A549 (cell line): ENCODE measurements around the gene SF3A1. TPM values are rescaled to one million over a fixed set of nuclear protein-coding genes. Genes with fewer than 3 reads are reported as not detected.

Source experiments
- ATAC-seq, 2 experiments: fragments of 200-7000 bp in 1 of 2; fragments of >200 bp in 1 of 2; cut with Nextera tagmentation in 1 of 2; cut with Tn5 transposase in 1 of 2; 3 replicates each; pipeline versions ENCODE4 v1.8.0 to v1.9.1; 2018 to 2020; ENCODE audit warnings: mild to moderate bottlenecking in 1 of 2, moderate library complexity in 1 of 2
- CTCF ChIA-PET: fragments of 300-600 bp; sonication (Branson Sonifier 250); formaldehyde crosslinking; extraction: SDS; loops from one replicate; lab custom pipeline; 2021; ENCODE audit warnings: antibody characterized with exemption, inconsistent platforms; lab: Yijun Ruan, JAX
- POLR2A ChIA-PET: fragments of 350-600 bp; formaldehyde crosslinking; extraction: SDS; loops from one replicate; lab custom pipeline; 2021; ENCODE audit warnings: antibody characterized with exemption, inconsistent platforms; lab: Yijun Ruan, JAX
- DNase-seq, 2 experiments: peaks; one replicate each; pipeline versions ENCODE4 v3.0.0 to v3.0.0-alpha.2; 2011 to 2016; ENCODE audit warnings: low read depth in 1 of 2, low spot score in 1 of 2
- FAIRE-seq: peaks from 2 replicates; lab custom pipeline; 2011; peaks lifted over from hg19 to GRCh38; lab: Jason Lieb, UNC
- H3K27ac ChIP-seq, 2 experiments: fragments of >200 bp; sonication (Bioruptor Twin); formaldehyde crosslinking; 3 replicates each; pipeline ENCODE4 v1.5.1; 2016 to 2017
- H3K4me1 ChIP-seq: fragments of >200 bp; sonication (Bioruptor Twin); formaldehyde crosslinking; 3 replicates; pipeline ENCODE4 v1.6.1; 2016
- H3K4me2 ChIP-seq: fragments of >200 bp; sonication (Bioruptor Twin); formaldehyde crosslinking; 3 replicates; pipeline ENCODE4 v1.6.1; 2016
- H3K4me3 ChIP-seq: fragments of >200 bp; sonication (Bioruptor Twin); formaldehyde crosslinking; 3 replicates; pipeline ENCODE4 v1.5.1; 2016
- H3K9me3 ChIP-seq: fragments of >200 bp; sonication (Bioruptor Twin); formaldehyde crosslinking; 3 replicates; pipeline ENCODE4 v1.6.1; 2016
- ATOH8 ChIP-seq: fragments of 250-450 bp; sonication (Bioruptor Pico); IDR thresholded peaks from 2 replicates; pipeline ENCODE4 v1.5.0; 2020; ENCODE audit warnings: low read depth, mild to moderate bottlenecking, moderate library complexity
- BCL3 ChIP-seq: fragments of >200 bp; sonication (Bioruptor Twin); formaldehyde crosslinking; IDR thresholded peaks from 3 replicates; pipeline ENCODE4 v1.6.1; 2016
- CBX2 ChIP-seq: fragments of 200-600 bp; sonication (generic); IDR thresholded peaks from 2 replicates; pipeline ENCODE4 v1.6.1; 2016; ENCODE audit warnings: low read depth, mild to moderate bottlenecking, borderline replicate concordance
- CHD2 ChIP-seq: fragments of 150-350 bp; IDR thresholded peaks from 2 replicates; pipeline ENCODE4 v1.6.1; 2014; ENCODE audit warnings: low read length; ENCODE audit not compliant: partially characterized antibody
- EHMT2 ChIP-seq: fragments of 200-600 bp; sonication (generic); IDR thresholded peaks from 2 replicates; pipeline ENCODE4 v1.6.1; 2016; ENCODE audit warnings: antibody characterized with exemption, low read depth, mild to moderate bottlenecking, moderate library complexity
- ELK1 ChIP-seq: fragments of 150-350 bp; IDR thresholded peaks from 2 replicates; pipeline ENCODE4 v1.6.1; 2014; ENCODE audit warnings: low read depth, mild to moderate bottlenecking, low read length
- ESRRA ChIP-seq: fragments of 150-350 bp; IDR thresholded peaks from 2 replicates; pipeline ENCODE4 v1.6.1; 2014; ENCODE audit warnings: mild to moderate bottlenecking, low read length, borderline replicate concordance
- FOXS1 ChIP-seq: fragments of 250-450 bp; sonication (Bioruptor Pico); IDR thresholded peaks from 2 replicates; pipeline ENCODE4 v1.5.0; 2020; ENCODE audit warnings: mild to moderate bottlenecking, moderate library complexity
- HDAC2 ChIP-seq: fragments of 200-600 bp; sonication (generic); IDR thresholded peaks from 2 replicates; pipeline ENCODE4 v1.6.1; 2016
- HEYL ChIP-seq: fragments of 250-450 bp; sonication (Bioruptor Pico); IDR thresholded peaks from 2 replicates; pipeline ENCODE4 v1.8.0; 2021; ENCODE audit warnings: mild to moderate bottlenecking, moderate library complexity
- HOXB5 ChIP-seq: fragments of 250-450 bp; sonication (Bioruptor Pico); IDR thresholded peaks from 2 replicates; pipeline ENCODE4 v1.5.0; 2020; ENCODE audit warnings: mild to moderate bottlenecking, moderate library complexity
- KDM5A ChIP-seq: fragments of 200-600 bp; sonication (generic); IDR thresholded peaks from 2 replicates; pipeline ENCODE4 v1.6.1; 2016; ENCODE audit warnings: antibody characterized with exemption, mild to moderate bottlenecking
- MAFK ChIP-seq: fragments of 450-650 bp; IDR thresholded peaks from 2 replicates; pipeline ENCODE4 v1.6.1; 2014; ENCODE audit not compliant: partially characterized antibody
- MAZ ChIP-seq: fragments of 150-350 bp; IDR thresholded peaks from 2 replicates; pipeline ENCODE4 v1.6.1; 2014; ENCODE audit warnings: antibody characterized with exemption, low read depth, low read length, borderline replicate concordance
- MYC ChIP-seq: IDR thresholded peaks from 2 replicates; pipeline ENCODE4 v1.6.1; 2012; ENCODE audit warnings: mild to moderate bottlenecking, inconsistent platforms, low read length, improper control_type of control experiment, borderline replicate concordance
- RAD21 ChIP-seq, 2 experiments: fragments of >200 bp in 1 of 2; sonication (Bioruptor Twin) in 1 of 2; formaldehyde crosslinking in 1 of 2; IDR thresholded peaks in 1 of 2; conservative IDR thresholded peaks in 1 of 2; 2 replicates in 1 of 2; 3 replicates in 1 of 2; pipeline ENCODE4 v1.6.1; 2012 to 2018; ENCODE audit warnings: inconsistent platforms in 1 of 2
- RARB ChIP-seq: fragments of 250-450 bp; sonication (Bioruptor Pico); IDR thresholded peaks from 2 replicates; pipeline ENCODE4 v1.8.0; 2021; ENCODE audit warnings: mild to moderate bottlenecking, moderate library complexity
- REST ChIP-seq: fragments of 200-600 bp; sonication (generic); IDR thresholded peaks from 2 replicates; pipeline ENCODE4 v1.6.1; 2016; ENCODE audit warnings: antibody characterized with exemption, mild to moderate bottlenecking, moderate library complexity
- RFX5 ChIP-seq: fragments of 450-650 bp; IDR thresholded peaks from 2 replicates; pipeline ENCODE4 v1.7.1; 2014; ENCODE audit warnings: antibody characterized with exemption, mild to moderate bottlenecking, moderate library complexity
- RNF2 ChIP-seq: fragments of 200-600 bp; sonication (generic); IDR thresholded peaks from 2 replicates; pipeline ENCODE4 v1.6.1; 2016; ENCODE audit warnings: low read depth, mild to moderate bottlenecking, antibody characterized with exemption, moderate library complexity, borderline replicate concordance
- SREBF2 ChIP-seq: fragments of 450-650 bp; IDR thresholded peaks from 2 replicates; pipeline ENCODE4 v1.6.1; 2014; ENCODE audit warnings: mild to moderate bottlenecking, moderate library complexity
- TP53 ChIP-seq: fragments of 250-450 bp; sonication (Bioruptor Pico); IDR thresholded peaks from 2 replicates; pipeline ENCODE4 v1.5.0; 2021; ENCODE audit warnings: mild to moderate bottlenecking, moderate library complexity
- ZNF302 ChIP-seq: fragments of 250-450 bp; sonication (Bioruptor Pico); IDR thresholded peaks from 2 replicates; pipeline ENCODE4 v1.9.0; 2021; ENCODE audit warnings: inconsistent platforms, mild to moderate bottlenecking, moderate library complexity
- WGBS: methylation state at CpG from one replicate; pipeline ENCODE4 v1.1.6; 2017; ENCODE audit errors: missing lambda C conversion rate; 5-methylcytosine and 5-hydroxymethylcytosine counted together
- polyA plus RNA-seq, 4 experiments: library from polyadenylated mRNA; depleted of rRNA in 3 of 4; stranded (reverse); fragments of >200 nt; fragmentation: RNase III in 1 of 4; extraction: RNeasy Plus Mini Kit Qiagen cat#74134 plus additional on column Dnase treatment in 1 of 4; gene quantifications; 2 replicates in 3 of 4; 3 replicates in 1 of 4; pipeline ENCODE4 v1.2.3, GENCODE V29; 2011 to 2017

The SF3A1 gene
- polyA plus RNA-seq, 2 of the 4 experiments (the other 2 are of a cell fraction): 47.0 to 57.9 TPM

- TF ChIP-seq BCL3 (no peak), HOXB5 (CRISPR knock-in tag) (no peak), RNF2 (no peak), KDM5A (no peak), RARB (no peak)
- TF ChIP-seq, all 56 proteins: peak for 0
Observed at GRCh38 chr22:30370641-30371230, 14.0 kb upstream of the SF3A1 start (continued).

GRCh38 chr22:30368420-30368819, 11.7 kb upstream of the SF3A1 start:
- DNase-seq (no peak), FAIRE-seq (no peak), ATAC-seq (no peak)
- ChIA-PET CTCF (interaction anchor here (0.8 to 1.8 kb wide), 4 partner anchors 14 to 80 kb away, joined by 3 to 11 read pairs (median 4); partner anchors contain the start of genes CASTOR1 and RNF215), POLR2A (interaction anchor here (2.2 kb wide), 1 partner anchor 11 kb away, joined by 13 read pairs; the partner anchor contains the start of genes CCDC157 and SF3A1)
- Histone ChIP-seq H3K9me3 (no peaks in the 10 kb centered on the region), H3K4me1 (no peaks in the 10 kb centered on the region), H3K4me2 (no peak overlapping the region), H3K27ac (no peak overlapping the region), H3K4me3 (no peak overlapping the region)
- TF ChIP-seq HEYL (CRISPR knock-in tag) (no peak), HDAC2 (no peak), RFX5 (no peak), ESRRA (no peak), EHMT2 (no peak), ZNF302 (CRISPR knock-in tag) (no peak), CHD2 (no peak), MAZ (no peak)
- WGBS: 76% methylated on average over 8 of the region's 9 CpGs

DNA sequence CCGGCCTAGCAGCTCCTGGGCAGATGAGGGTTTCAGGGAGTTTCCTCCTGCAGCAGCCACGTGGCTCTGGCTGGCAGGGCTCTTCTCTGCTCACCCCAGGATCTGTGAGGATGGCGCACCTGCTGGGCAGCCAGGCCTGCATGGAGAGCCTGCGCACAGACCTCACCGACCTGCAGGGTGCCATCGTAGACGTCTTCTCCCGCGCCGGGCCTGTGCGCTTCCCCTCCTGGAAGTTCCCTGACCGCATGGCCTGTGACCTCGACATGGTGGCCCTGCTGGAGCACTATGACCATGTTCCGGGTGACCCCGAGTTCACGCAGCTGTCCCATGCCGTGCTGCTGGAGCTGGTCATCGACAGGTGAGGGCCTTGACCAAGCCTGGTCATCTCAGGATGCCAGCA, 9.2 kb upstream of the SF3A1 start:
- WGBS: 72% methylated on average over 5 of the region's 18 CpGs

More for the DNA sequence above, 9.2 kb upstream of the SF3A1 start:
- H3K4me2 ChIP-seq: no peak overlapping the region
- no peaks in the 10 kb centered on the region for H3K9me3 ChIP-seq
- H3K4me3 ChIP-seq: no peak overlapping the region
- FAIRE-seq: no peak
- no peak for ATAC-seq
- DNase-seq: no peak
- no peaks in the 10 kb centered on the region for H3K4me1 ChIP-seq
- ChIA-PET POLR2A (no interaction called here), CTCF (interaction anchor here (1.4 to 2.1 kb wide), 3 partner anchors 31 to 103 kb away, joined by 3 to 6 read pairs (median 5); no protein-coding TSS in a partner anchor)
- no peak for TF ChIP-seq MYC
- no peak for TF ChIP-seq RAD21 (conservative IDR thresholded peaks at IDR 0.05 in 1 of 2, IDR thresholded peaks at IDR 0.05 in 1 of 2)
- TF ChIP-seq FOXS1 (CRISPR knock-in tag): no peak
- TF ChIP-seq EHMT2: no peak
- TF ChIP-seq ELK1: no peak
- no peak for TF ChIP-seq SREBF2
- no peak for TF ChIP-seq MAFK
- no peak for TF ChIP-seq REST
- TF ChIP-seq ZNF302 (CRISPR knock-in tag): no peak
- TF ChIP-seq ATOH8 (CRISPR knock-in tag): no peak
- TF ChIP-seq TP53 (CRISPR knock-in tag): no peak
- TF ChIP-seq CBX2: no peak
- H3K27ac ChIP-seq: no peak overlapping the region
